SK-N-SH (cell line): ENCODE data around the gene MMS22L.

Experiments
- CTCF ChIP-seq: fragments of 200-600 bp; sonication (generic); IDR thresholded peaks from 2 replicates; pipeline ENCODE4 v1.6.1; 2017; ENCODE audit warnings: antibody characterized with exemption, mild to moderate bottlenecking, moderate library complexity
- MXI1 ChIP-seq: IDR thresholded peaks from 2 replicates; pipeline ENCODE4 v1.6.1; 2012; ENCODE audit warnings: mild to moderate bottlenecking, low read depth, low read length, improper control_type of control experiment
- PBX3 ChIP-seq: IDR thresholded peaks from 2 replicates; pipeline ENCODE4; 2012
- POLR2AphosphoS5 ChIP-seq: IDR thresholded peaks from 2 replicates; pipeline ENCODE4 v1.6.1; 2012; ENCODE audit warnings: low read depth, low read length
- REST ChIP-seq: IDR thresholded peaks from 2 replicates; pipeline ENCODE4 v1.6.1; 2012; ENCODE audit warnings: mild to moderate bottlenecking, low read depth, low read length, moderate library complexity
- RFX5 ChIP-seq: IDR thresholded peaks from 2 replicates; pipeline ENCODE4 v1.6.1; 2012; ENCODE audit warnings: mild to moderate bottlenecking, improper control_type of control experiment, low read length
- RXRA ChIP-seq: IDR thresholded peaks from 2 replicates; pipeline ENCODE4 v1.4.0; 2012; ENCODE audit warnings: low read depth, mild to moderate bottlenecking, borderline replicate concordance
- USF1 ChIP-seq: IDR thresholded peaks from 2 replicates; pipeline ENCODE4 v1.4.0; 2012; ENCODE audit warnings: low read depth, borderline replicate concordance

GRCh38 chr6:97187951-97188350, 95.1 kb downstream of the MMS22L start:
- TF ChIP-seq POLR2AphosphoS5 (no peak), MXI1 (no peak), PBX3 (no peak), RXRA (no peak), CTCF (no peak), USF1 (no peak), RFX5 (no peak), REST (no peak)
